Measurements from ENCODE around the gene GLYR1. TPM values are rescaled to one million over a fixed set of nuclear protein-coding genes. Genes with fewer than 3 reads are reported as not detected.

The GLYR1 gene
- total and polyA plus RNA-seq, 7 donors = 28.6 to 74.1 (median 60.3) TPM

DNA sequence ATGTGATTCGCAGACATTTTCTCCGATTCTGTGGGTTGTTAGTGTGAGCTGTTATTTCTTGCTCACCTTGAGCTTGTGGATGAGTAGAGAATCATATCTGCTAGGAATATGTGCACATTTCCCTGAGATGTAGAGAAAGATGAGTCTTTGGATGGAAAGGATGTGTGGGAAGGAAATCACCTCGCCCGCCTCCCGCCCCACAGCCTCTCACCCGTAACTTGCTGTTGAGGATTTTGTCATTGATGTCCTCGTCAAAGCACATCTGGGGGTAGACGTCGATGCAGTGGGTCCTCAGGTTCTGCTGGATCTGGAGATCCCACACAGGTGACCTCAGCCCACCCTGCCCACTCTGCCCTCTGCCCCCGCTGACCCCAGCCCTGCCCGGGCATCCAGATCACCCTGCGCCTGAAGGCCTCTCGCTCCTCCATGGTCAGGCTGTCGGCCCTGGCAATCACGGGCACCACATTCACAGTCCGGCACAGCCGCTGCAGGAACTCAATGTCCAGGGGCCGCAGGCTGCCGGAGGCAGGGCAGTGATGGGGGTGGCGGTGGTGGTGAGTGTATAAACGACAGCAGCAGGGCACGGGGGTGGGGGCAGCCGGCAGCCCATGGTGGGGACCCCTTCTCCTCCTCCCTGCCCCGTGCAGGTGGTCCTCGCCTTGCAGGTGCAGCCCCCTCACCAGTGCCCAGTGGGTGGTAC, 63.7 kb downstream of the GLYR1 start:
- Histone ChIP-seq H3K4me1 (no peaks in the 10 kb centered on the region), H3K27me3 (ENCODE audit: insufficient read depth in 3 of 3, low read length in 2 of 3) (no peaks in the 10 kb centered on the region), H3K27ac (no peak overlapping the region), H3K4me3 (no peak overlapping the region), H3K36me3 (ENCODE audit: insufficient read depth in 1 of 2, low read depth in 1 of 2) (no peaks in the 10 kb centered on the region), H3K9me3 (no peaks in the 10 kb centered on the region)
- DNase-seq = no peak
- no peak for ATAC-seq
- WGBS, 3 donors = 86 to 89% (median 86%) methylated on average over 23 to 25 of the region's 25 CpGs
- intact Hi-C loops (cut with DNase I) = no loop called here
- TF ChIP-seq, protein P1, sequence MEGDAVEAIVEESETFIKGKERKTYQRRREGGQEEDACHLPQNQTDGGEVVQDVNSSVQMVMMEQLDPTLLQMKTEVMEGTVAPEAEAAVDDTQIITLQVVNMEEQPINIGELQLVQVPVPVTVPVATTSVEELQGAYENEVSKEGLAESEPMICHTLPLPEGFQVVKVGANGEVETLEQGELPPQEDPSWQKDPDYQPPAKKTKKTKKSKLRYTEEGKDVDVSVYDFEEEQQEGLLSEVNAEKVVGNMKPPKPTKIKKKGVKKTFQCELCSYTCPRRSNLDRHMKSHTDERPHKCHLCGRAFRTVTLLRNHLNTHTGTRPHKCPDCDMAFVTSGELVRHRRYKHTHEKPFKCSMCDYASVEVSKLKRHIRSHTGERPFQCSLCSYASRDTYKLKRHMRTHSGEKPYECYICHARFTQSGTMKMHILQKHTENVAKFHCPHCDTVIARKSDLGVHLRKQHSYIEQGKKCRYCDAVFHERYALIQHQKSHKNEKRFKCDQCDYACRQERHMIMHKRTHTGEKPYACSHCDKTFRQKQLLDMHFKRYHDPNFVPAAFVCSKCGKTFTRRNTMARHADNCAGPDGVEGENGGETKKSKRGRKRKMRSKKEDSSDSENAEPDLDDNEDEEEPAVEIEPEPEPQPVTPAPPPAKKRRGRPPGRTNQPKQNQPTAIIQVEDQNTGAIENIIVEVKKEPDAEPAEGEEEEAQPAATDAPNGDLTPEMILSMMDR (IDR thresholded peaks at IDR 0.05) = no peak

DNA sequence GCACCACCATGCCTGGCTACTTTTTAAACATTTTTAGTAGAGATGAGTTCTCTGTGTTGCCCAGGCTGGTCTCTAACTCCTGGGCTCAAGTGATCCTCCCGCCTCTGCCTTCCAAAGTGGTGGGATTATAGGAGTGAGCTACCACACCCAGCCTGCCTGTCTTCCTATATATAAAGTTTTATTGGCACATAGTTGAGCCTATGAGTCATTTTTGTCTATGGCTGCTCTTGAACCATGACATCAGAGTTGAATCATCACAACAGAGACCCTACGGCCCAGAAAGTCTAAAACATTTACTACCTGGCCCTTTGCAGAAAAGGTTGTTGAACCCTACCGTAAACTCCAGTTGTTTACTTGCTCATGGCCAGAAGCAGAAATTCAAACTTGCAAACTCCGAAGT, 66.9 kb downstream of the GLYR1 start:
- WGBS, 3 donors = 74 to 80% (median 77%) methylated on average over 4 of the region's 4 CpGs
- Histone ChIP-seq H3K4me1 (no peaks in the 10 kb centered on the region), H3K4me3 (no peak overlapping the region), H3K27me3 (ENCODE audit: insufficient read depth in 3 of 3, low read length in 2 of 3) (no peaks in the 10 kb centered on the region), H3K27ac (no peak overlapping the region), H3K9me3 (no peaks in the 10 kb centered on the region), H3K36me3 (ENCODE audit: insufficient read depth in 1 of 2, low read depth in 1 of 2) (no peaks in the 10 kb centered on the region)
- DNase-seq (no peak), ATAC-seq (no peak)
- TF ChIP-seq, protein P1 (IDR thresholded peaks at IDR 0.05) = no peak
- intact Hi-C loops (cut with DNase I) = no loop called here

DNA sequence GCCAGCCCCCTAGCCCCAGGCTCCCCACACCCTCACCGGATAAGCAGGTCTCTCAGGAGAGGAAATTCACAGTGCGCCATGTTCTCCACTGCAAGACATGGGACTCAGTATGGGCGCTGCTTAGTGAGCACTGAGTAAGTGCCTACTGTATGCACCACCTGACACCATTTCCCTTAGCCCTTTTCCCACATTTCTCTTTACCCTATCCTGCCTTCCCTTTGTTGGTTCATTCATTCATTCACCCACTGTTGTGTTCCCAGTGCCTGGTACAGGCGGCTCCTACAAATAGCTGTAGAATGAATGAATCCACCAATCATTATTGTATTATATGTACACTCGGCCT, 69.1 kb downstream of the GLYR1 start:
- Histone ChIP-seq H3K9me3 (no peaks in the 10 kb centered on the region), H3K4me3 (no peak overlapping the region), H3K36me3 (ENCODE audit: insufficient read depth in 1 of 2, low read depth in 1 of 2) (no peaks in the 10 kb centered on the region), H3K27me3 (ENCODE audit: insufficient read depth in 3 of 3, low read length in 2 of 3) (no peaks in the 10 kb centered on the region), H3K27ac (no peak overlapping the region), H3K4me1 (no peaks in the 10 kb centered on the region)
- WGBS, 3 donors = 90 to 95% (median 92%) methylated on average over 5 of the region's 5 CpGs
- intact Hi-C loops (cut with DNase I) = no loop called here
- no peak for ATAC-seq
- TF ChIP-seq, protein P1 (IDR thresholded peaks at IDR 0.05) = no peak
- DNase-seq = no peak

DNA sequence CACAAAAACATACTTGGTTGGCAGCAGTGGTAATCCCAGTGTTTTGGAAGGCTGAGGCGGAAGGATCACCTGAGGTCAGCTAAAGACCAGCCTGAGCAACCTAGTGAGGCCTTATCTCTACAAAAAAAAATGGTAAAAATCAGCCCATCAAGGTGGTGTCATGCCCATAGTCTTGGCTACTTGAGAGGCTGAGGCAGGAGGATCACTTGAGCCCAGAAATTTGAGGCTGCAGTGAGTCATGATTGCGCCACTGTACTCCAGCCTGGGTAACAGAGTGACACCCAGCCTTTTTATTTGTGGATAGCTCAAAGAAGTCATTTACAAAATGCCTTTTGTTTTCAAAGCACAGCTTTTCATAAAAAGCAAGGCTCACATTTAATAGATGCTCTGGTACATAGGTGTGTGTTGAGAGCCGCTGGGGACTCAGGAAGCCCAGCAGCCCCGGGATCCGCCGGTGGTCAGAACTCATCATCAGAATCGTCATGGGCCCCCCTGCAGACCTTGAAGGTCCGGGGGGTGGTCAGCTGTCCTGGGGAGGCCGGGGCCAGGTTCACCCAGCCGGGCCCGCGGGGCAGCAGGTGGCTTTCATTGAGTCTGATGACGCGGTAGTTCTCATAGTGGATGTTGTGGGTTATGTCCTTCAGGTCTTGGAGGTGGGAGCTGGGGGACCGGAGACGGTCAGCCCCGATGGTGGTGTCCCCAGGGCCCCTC, 69.6 kb downstream of the GLYR1 start:
- Histone ChIP-seq H3K4me3 (no peak overlapping the region), H3K27me3 (ENCODE audit: insufficient read depth in 3 of 3, low read length in 2 of 3) (no peaks in the 10 kb centered on the region), H3K4me1 (no peaks in the 10 kb centered on the region), H3K36me3 (ENCODE audit: insufficient read depth in 1 of 2, low read depth in 1 of 2) (no peaks in the 10 kb centered on the region), H3K9me3 (no peaks in the 10 kb centered on the region), H3K27ac (no peak overlapping the region)
- WGBS, 3 donors = 81 to 85% (median 84%) methylated on average over 14 to 17 of the region's 17 CpGs
- DNase-seq (no peak), ATAC-seq (no peak)
- TF ChIP-seq, protein P1 (IDR thresholded peaks at IDR 0.05) = no peak
- intact Hi-C loops (cut with DNase I) = no loop called here

Measured in psoas muscle (tissue), 8 donors.